GM19467 (cell line): ENCODE results near the gene NT5M.

Experiments
- ATAC-seq: cut with Tn5 transposase; IDR thresholded peaks from one replicate; pipeline ENCODE4 v1.9.1; 2021; ENCODE audit warnings: mild to moderate bottlenecking, moderate library complexity; ENCODE audit not compliant: unreplicated experiment

NT5M gene

GRCh38 chr17:17353625-17354484, 50.7 kb downstream of the NT5M start:
- ATAC-seq, result no peak

GRCh38 chr17:17354560-17355349, 51.6 kb downstream of the NT5M start:
- ATAC-seq, result no peak

GRCh38 chr17:17355426-17355825, 52.3 kb downstream of the NT5M start:
- no peak for ATAC-seq

GRCh38 chr17:17356149-17356930, 53.2 kb downstream of the NT5M start:
- no peak for ATAC-seq

GRCh38 chr17:17356931-17357270, 53.7 kb downstream of the NT5M start:
- ATAC-seq, result no peak

GRCh38 chr17:17358060-17358751, 55.0 kb downstream of the NT5M start:
- ATAC-seq, result no peak

GRCh38 chr17:17358866-17359265, 55.7 kb downstream of the NT5M start:
- ATAC-seq, result no peak

- ATAC-seq, result no peak
Observed at GRCh38 chr17:17359271-17359670, 56.1 kb downstream of the NT5M start.

GRCh38 chr17:17360087-17360730, 57.0 kb downstream of the NT5M start:
- ATAC-seq, result no peak

- ATAC-seq, result no peak
Observed at GRCh38 chr17:17361543-17361866, 58.3 kb downstream of the NT5M start.

- no peak for ATAC-seq
Observed at GRCh38 chr17:17361867-17362539, 58.8 kb downstream of the NT5M start.

GRCh38 chr17:17362540-17362930, 59.4 kb downstream of the NT5M start:
- no peak for ATAC-seq

- ATAC-seq, result no peak
Observed at GRCh38 chr17:17363638-17364337, 60.6 kb downstream of the NT5M start.

- no peak for ATAC-seq
Observed at GRCh38 chr17:17364338-17364667, 61.1 kb downstream of the NT5M start.

- ATAC-seq, result no peak
Observed at GRCh38 chr17:17365476-17366110, 62.4 kb downstream of the NT5M start.

GRCh38 chr17:17366235-17366634, 63.1 kb downstream of the NT5M start:
- ATAC-seq, result no peak

- ATAC-seq, result no peak
Observed at GRCh38 chr17:17366941-17367875, 64.0 kb downstream of the NT5M start.

- no peak for ATAC-seq
Observed at GRCh38 chr17:17367931-17368330, 64.8 kb downstream of the NT5M start.
